WTC11 (cell line): ENCODE data around the gene AFAP1L2.

Experiments used
- CTCF ChIP-seq: fragments of 200-600 bp; IDR thresholded peaks from 2 replicates; pipeline ENCODE4 v1.8.0; 2022; ENCODE audit warnings: antibody characterized with exemption
- MAX ChIP-seq: sonication (generic); formaldehyde crosslinking; IDR thresholded peaks from 2 replicates; pipeline ENCODE4 v1.8.0; 2022; ENCODE audit warnings: mild to moderate bottlenecking, missing genetic modification reagents

- TF ChIP-seq MAX (no peak), CTCF (no peak)
These were observed 10.4 kb downstream of the AFAP1L2 start for GRCh38 chr10:114393886-114394285.
